ENCODE measurements around the gene DPH3. TPM values are rescaled to one million over a fixed set of nuclear protein-coding genes. Genes with fewer than 3 reads are reported as not detected.

DPH3 gene
- total and polyA plus RNA-seq, 10 of the 15 experiments (the other 5 are each of a cell fraction or from before 2014, with no cell fraction given): 10.8 to 71.8 (median 23.4) TPM

DNA sequence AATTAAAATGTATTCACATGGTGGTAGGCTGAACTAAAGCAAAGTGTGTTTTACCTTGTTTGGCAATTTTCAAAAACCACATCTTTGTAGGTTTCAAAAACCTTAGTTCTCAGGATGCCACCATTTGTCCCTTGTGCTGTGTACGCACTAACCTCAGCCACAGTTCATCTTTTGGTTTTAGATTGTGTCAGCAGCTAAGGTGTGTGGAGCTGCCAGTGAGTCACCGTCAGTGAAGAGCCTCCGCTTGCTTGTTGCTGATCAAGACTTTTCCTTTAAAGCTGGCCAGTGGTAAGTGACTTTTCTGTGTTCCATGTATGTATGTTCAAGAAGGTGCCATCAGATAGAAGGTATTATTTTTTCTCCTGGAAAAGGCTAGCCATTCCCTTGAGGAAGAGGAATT is 21.4 kb upstream of the DPH3 start (continued):
- TF ChIP-seq, protein P1, sequence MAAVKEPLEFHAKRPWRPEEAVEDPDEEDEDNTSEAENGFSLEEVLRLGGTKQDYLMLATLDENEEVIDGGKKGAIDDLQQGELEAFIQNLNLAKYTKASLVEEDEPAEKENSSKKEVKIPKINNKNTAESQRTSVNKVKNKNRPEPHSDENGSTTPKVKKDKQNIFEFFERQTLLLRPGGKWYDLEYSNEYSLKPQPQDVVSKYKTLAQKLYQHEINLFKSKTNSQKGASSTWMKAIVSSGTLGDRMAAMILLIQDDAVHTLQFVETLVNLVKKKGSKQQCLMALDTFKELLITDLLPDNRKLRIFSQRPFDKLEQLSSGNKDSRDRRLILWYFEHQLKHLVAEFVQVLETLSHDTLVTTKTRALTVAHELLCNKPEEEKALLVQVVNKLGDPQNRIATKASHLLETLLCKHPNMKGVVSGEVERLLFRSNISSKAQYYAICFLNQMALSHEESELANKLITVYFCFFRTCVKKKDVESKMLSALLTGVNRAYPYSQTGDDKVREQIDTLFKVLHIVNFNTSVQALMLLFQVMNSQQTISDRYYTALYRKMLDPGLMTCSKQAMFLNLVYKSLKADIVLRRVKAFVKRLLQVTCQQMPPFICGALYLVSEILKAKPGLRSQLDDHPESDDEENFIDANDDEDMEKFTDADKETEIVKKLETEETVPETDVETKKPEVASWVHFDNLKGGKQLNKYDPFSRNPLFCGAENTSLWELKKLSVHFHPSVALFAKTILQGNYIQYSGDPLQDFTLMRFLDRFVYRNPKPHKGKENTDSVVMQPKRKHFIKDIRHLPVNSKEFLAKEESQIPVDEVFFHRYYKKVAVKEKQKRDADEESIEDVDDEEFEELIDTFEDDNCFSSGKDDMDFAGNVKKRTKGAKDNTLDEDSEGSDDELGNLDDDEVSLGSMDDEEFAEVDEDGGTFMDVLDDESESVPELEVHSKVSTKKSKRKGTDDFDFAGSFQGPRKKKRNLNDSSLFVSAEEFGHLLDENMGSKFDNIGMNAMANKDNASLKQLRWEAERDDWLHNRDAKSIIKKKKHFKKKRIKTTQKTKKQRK (IDR thresholded peaks at IDR 0.05; ENCODE audit: low read depth, low read length): no peak
- TF ChIP-seq RUNX3 (IDR thresholded peaks at IDR 0.05; ENCODE audit: low read length) (peak; percentile 69), JUNB (IDR thresholded peaks at IDR 0.05) (peak; percentile 32), MTA2 (IDR thresholded peaks at IDR 0.05; ENCODE audit: low read depth) (peak; percentile 19; the same call in 1 of the 2 replicates)
- TF ChIP-seq, protein P2, sequence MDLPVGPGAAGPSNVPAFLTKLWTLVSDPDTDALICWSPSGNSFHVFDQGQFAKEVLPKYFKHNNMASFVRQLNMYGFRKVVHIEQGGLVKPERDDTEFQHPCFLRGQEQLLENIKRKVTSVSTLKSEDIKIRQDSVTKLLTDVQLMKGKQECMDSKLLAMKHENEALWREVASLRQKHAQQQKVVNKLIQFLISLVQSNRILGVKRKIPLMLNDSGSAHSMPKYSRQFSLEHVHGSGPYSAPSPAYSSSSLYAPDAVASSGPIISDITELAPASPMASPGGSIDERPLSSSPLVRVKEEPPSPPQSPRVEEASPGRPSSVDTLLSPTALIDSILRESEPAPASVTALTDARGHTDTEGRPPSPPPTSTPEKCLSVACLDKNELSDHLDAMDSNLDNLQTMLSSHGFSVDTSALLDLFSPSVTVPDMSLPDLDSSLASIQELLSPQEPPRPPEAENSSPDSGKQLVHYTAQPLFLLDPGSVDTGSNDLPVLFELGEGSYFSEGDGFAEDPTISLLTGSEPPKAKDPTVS (IDR thresholded peaks at IDR 0.05; ENCODE audit: low read depth, low read length): no peak

DNA sequence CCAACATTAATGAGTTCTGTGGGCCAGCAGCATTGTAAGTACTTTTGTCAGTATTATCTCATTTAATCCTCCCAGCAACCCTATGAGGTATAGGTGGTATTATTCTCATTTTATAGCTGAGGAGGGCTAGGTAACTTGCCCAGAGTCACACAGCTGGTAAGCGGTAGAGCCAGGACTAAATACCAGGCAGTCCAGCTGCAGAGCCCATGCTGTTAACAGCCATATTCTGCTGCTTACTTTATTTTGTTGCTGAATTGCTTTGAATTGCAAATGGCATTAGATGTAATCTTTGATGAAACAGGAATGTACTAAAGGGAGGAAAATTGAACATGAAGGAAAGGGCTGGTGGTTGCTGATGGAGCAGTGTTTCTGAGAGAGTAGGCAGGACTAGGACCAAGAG is 19.9 kb upstream of the DPH3 start:
- ATAC-seq (no peak), DNase-seq (ENCODE audit: low read depth, low spot score) (no peak), FAIRE-seq (no peak)
- 85% methylated on average over 1 of the region's 1 CpG for WGBS (ENCODE audit: insufficient coverage, insufficient replicate concordance, low lambda C conversion rate, missing lambda C conversion rate)
- Histone ChIP-seq H3K4me1 (ENCODE audit: control insufficient read depth, insufficient read depth, low read length) (no peaks in the 10 kb centered on the region), H3K9me3 (replicated peaks; ENCODE audit: control insufficient read depth, insufficient read depth, low read length) (no peaks in the 10 kb centered on the region), H3K9ac (ENCODE audit: control insufficient read depth, insufficient read depth, low read length) (no peak overlapping the region), H3K27me3 (replicated peaks in 1 of 2; ENCODE audit: control insufficient read depth in 2 of 2, insufficient read depth in 2 of 2, low read length in 1 of 2) (no peaks in the 10 kb centered on the region), H2AFZ (ENCODE audit: control insufficient read depth, low read depth, low read length) (no peak overlapping the region), H3K36me3 (ENCODE audit: control insufficient read depth in 2 of 2, insufficient read depth in 2 of 2, low read length in 1 of 2) (peaks cover 3 to 4% of the 10 kb centered on the region in 2 experiments; a peak in 3 of 4 replicates), H4K20me1 (ENCODE audit: control insufficient read depth, insufficient read depth) (no peaks in the 10 kb centered on the region; the same call in 1 of the 2 replicates), H3K27ac (ENCODE audit: control insufficient read depth, insufficient read depth) (no peak overlapping the region), H3K4me3 (no peak overlapping the region), H3K79me2 (ENCODE audit: control insufficient read depth, insufficient read depth, low read length) (no peaks in the 10 kb centered on the region; the same call in 1 of the 2 replicates), H3K4me2 (ENCODE audit: control insufficient read depth, insufficient read depth) (no peak overlapping the region)
- intact Hi-C loops (cut with micrococcal nuclease; ENCODE audit: unreplicated experiment) (no loop called here), in situ Hi-C loops (cut with MboI) (loop anchor here (5.0 to 25.0 kb wide), 4 partner anchors 268 to 928 kb away; no protein-coding TSS in a partner anchor)
- TF ChIP-seq, protein P3, sequence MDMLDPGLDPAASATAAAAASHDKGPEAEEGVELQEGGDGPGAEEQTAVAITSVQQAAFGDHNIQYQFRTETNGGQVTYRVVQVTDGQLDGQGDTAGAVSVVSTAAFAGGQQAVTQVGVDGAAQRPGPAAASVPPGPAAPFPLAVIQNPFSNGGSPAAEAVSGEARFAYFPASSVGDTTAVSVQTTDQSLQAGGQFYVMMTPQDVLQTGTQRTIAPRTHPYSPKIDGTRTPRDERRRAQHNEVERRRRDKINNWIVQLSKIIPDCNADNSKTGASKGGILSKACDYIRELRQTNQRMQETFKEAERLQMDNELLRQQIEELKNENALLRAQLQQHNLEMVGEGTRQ (IDR thresholded peaks at IDR 0.05; ENCODE audit: borderline replicate concordance, low read depth, low read length): no peak
- TF ChIP-seq, protein P4, sequence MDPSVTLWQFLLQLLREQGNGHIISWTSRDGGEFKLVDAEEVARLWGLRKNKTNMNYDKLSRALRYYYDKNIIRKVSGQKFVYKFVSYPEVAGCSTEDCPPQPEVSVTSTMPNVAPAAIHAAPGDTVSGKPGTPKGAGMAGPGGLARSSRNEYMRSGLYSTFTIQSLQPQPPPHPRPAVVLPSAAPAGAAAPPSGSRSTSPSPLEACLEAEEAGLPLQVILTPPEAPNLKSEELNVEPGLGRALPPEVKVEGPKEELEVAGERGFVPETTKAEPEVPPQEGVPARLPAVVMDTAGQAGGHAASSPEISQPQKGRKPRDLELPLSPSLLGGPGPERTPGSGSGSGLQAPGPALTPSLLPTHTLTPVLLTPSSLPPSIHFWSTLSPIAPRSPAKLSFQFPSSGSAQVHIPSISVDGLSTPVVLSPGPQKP (IDR thresholded peaks at IDR 0.05; ENCODE audit: low read depth, low read length): no peak
- no peak for TF ChIP-seq MEF2B (IDR thresholded peaks at IDR 0.05; ENCODE audit: partially characterized antibody, poor library complexity, severe bottlenecking)
- TF ChIP-seq NFYB (IDR thresholded peaks at IDR 0.05; ENCODE audit: insufficient read depth, low read depth, low read length): no peak
- no peak for TF ChIP-seq MTA2 (IDR thresholded peaks at IDR 0.05; ENCODE audit: low read depth)
- ChIA-PET POLR2A (no interaction called here), SMC1A (ENCODE audit: uncharacterized antibody, unreplicated experiment) (interaction anchor here (1.6 to 3.1 kb wide), 6 partner anchors 10 to 266 kb away, joined by 3 to 21 read pairs (median 8); no protein-coding TSS in a partner anchor), CTCF (interaction anchor here (2.6 to 3.3 kb wide), 2 partner anchors 11 to 267 kb away, joined by 6 to 12 read pairs; no protein-coding TSS in a partner anchor), RAD21 (ENCODE audit: unreplicated experiment) (interaction anchor here (2.4 kb wide), 1 partner anchor 16 kb away, joined by 15 read pairs; no protein-coding TSS in a partner anchor)
- no TSS peak for BruUV-seq (replicated peaks)

Measured in GM12878 (cell line).